ENCODE measurements around the gene ARL15.

Gene ARL15

DNA sequence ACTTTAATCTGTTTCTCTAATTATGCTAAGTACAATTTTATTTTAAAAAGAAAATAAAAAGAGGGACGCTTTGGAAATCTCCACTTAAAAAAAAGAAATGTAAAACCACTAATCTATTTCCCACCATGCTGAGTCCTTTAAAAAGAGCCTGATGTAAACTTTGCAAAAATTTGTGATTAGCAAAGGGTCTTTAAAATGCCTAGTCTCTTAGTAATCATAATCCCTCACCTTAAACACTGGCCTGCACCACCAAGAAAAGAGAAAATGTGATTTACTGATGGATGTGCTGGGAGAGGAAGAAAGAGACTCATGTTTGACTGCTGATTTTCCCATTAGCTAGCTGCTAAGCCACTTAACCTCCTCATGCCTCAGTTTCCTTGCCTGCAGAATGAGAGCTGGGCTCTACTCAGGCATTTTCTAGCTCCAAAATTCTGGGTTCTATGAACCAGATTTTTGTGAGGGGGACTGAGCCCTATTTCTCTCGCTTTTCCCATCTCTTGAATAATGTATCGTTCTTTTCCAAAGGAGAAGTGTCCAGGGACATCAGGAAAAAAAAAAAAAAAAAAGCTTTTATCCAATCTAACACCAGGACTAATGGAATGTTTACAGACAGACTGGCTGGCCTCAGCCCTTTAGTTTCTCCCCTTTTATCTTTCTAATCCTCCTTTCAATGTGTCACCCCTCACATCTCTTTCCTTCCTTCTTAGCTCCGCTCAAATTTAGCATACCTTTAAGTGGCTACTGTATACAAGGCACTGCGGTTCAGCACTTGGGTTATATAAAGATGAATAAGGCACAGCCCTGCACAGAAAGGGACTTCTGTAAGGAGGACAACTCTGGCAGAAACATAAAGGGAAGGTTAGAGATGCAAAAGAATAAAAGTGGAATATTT lies 312.4 kb downstream of the ARL15 start:
- DNase-seq (ENCODE audit: low read depth): no peak
- TF ChIP-seq, protein P1, sequence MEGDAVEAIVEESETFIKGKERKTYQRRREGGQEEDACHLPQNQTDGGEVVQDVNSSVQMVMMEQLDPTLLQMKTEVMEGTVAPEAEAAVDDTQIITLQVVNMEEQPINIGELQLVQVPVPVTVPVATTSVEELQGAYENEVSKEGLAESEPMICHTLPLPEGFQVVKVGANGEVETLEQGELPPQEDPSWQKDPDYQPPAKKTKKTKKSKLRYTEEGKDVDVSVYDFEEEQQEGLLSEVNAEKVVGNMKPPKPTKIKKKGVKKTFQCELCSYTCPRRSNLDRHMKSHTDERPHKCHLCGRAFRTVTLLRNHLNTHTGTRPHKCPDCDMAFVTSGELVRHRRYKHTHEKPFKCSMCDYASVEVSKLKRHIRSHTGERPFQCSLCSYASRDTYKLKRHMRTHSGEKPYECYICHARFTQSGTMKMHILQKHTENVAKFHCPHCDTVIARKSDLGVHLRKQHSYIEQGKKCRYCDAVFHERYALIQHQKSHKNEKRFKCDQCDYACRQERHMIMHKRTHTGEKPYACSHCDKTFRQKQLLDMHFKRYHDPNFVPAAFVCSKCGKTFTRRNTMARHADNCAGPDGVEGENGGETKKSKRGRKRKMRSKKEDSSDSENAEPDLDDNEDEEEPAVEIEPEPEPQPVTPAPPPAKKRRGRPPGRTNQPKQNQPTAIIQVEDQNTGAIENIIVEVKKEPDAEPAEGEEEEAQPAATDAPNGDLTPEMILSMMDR (IDR thresholded peaks at IDR 0.05; ENCODE audit: insufficient read depth, low read depth, low read length, missing control alignments): no peak
- H3K4me3 ChIP-seq (ENCODE audit: low read length): no peak overlapping the region

- TF ChIP-seq, protein P1 (IDR thresholded peaks at IDR 0.05; ENCODE audit: insufficient read depth, low read depth, low read length, missing control alignments): no peak
- no peak overlapping the region for H3K4me3 ChIP-seq (ENCODE audit: low read length)
- no peak for DNase-seq (ENCODE audit: low read depth)
These were observed 314.4 kb downstream of the ARL15 start for GRCh38 chr5:53996008-53996407.

DNA sequence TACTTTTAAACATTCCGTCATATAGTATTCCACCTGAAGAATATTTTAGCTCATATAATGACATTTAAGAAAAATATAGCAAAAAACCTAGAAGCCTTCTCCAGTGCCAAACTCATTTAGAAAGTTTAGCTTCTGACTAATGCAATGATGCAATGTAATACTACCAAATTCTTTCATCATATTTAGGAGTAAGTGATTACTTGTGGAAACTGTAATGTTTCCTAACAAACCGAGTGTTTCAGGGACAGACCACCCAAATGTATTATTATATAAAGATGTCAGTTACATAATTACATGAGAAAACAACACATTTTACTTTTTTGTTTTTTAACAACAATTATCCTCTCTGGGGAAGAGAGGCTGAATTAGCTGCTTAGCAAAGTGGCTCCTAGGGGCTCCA lies 316.2 kb downstream of the ARL15 start:
- H3K4me3 ChIP-seq (ENCODE audit: low read length): no peak overlapping the region
- peak; percentile 56 for DNase-seq (ENCODE audit: low read depth)
- TF ChIP-seq, protein P1 (IDR thresholded peaks at IDR 0.05; ENCODE audit: insufficient read depth, low read depth, low read length, missing control alignments): no peak

DNA sequence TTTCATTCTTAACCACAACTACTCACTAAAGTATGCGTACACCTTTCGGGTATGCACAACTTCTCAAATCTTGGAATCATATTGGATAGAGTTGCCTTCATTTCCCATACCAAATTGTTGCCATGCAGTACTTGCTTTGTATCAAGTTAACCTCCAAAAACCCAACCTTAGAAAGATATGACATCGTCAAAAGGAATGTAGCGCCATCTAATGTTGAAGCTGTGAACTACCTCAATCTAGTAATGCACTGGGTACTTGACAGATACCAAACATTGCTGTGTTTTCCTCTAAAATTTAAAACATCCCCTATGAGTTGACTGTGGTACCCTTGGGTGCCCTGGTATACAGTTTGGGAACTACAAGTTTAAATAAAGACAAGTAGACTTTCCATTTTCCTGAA lies 318.4 kb downstream of the ARL15 start:
- peak; percentile 14 for DNase-seq (ENCODE audit: low read depth)
- TF ChIP-seq, protein P1 (IDR thresholded peaks at IDR 0.05; ENCODE audit: insufficient read depth, low read depth, low read length, missing control alignments): peak; percentile 32

GRCh38 chr5:53987101-53987500 lies 323.3 kb downstream of the ARL15 start:
- no peak overlapping the region for H3K4me3 ChIP-seq (ENCODE audit: low read length)

More for the DNA sequence above, 318.4 kb downstream of the ARL15 start:
- H3K4me3 ChIP-seq (ENCODE audit: low read length): no peak overlapping the region

DNA sequence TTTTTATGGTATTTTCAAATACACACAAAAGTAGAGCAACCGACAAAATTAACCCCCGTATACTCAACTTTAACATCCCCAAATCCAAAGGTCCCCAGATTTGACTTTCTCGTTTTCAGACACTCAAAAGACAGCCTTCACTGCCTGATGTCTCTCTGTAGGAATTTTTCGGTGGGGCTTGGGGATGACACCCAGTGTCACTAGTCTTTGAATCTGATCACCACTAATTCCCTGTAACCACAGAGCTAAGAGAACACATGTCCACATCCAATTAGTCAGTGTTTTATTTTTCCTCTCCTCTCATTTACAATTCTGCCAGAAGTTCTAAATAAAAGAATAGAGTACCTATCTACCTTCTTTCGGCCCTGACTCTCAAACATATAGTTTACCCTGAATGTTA lies 324.6 kb downstream of the ARL15 start:
- TF ChIP-seq, protein P1 (IDR thresholded peaks at IDR 0.05; ENCODE audit: insufficient read depth, low read depth, low read length, missing control alignments): no peak
- no peak overlapping the region for H3K4me3 ChIP-seq (ENCODE audit: low read length)
- no peak for DNase-seq (ENCODE audit: low read depth)

More at GRCh38 chr5:53987101-53987500, 323.3 kb downstream of the ARL15 start:
- TF ChIP-seq, protein P1 (IDR thresholded peaks at IDR 0.05; ENCODE audit: insufficient read depth, low read depth, low read length, missing control alignments): no peak
- no peak for DNase-seq (ENCODE audit: low read depth)
